ENCODE measurements around the gene IMPG2. TPM values are rescaled to one million over a fixed set of nuclear protein-coding genes. Genes with fewer than 3 reads are reported as not detected.

IMPG2 gene
- total RNA-seq, 1 donor: 0.36 TPM

DNA sequence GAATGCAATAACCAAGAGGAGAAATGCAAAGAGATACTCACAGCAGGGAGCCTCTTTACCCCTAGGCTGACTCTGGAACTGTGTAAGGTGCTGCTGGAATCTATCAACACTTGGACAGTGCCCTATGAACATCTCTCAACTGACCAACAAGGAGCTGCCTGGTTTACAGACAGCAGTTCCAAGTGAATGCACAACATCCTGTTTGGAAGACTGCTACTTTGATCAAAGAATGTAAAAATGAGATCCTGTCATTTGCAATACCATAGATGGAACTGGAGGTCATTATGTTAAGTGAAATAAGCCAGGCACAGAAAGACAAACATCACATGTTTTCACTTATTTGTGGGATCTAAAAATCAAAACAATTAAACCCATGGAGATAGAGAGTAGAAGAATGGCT, 136.3 kb downstream of the IMPG2 start:
- no peak overlapping the region for H3K27ac ChIP-seq (ENCODE audit: low read depth, low read length)
- H3K9me3 ChIP-seq (ENCODE audit: low read depth, low read length): no peaks in the 10 kb centered on the region
- H3K4me2 ChIP-seq (ENCODE audit: insufficient read depth, low read length): no peak overlapping the region
- no peaks in the 10 kb centered on the region for H4K20me1 ChIP-seq (ENCODE audit: insufficient read depth, low read length)
- no peaks in the 10 kb centered on the region for H3K36me3 ChIP-seq (ENCODE audit: insufficient read depth, low read length)
- H3K27me3 ChIP-seq (ENCODE audit: insufficient read depth, low read length): no peaks in the 10 kb centered on the region
- no peak overlapping the region for H2AFZ ChIP-seq (ENCODE audit: low read length)
- no peak for DNase-seq (ENCODE audit: insufficient read length, low spot score, missing footprints)
- no peak overlapping the region for H3K4me3 ChIP-seq (ENCODE audit: insufficient read depth, low read length)
- TF ChIP-seq, protein P1, sequence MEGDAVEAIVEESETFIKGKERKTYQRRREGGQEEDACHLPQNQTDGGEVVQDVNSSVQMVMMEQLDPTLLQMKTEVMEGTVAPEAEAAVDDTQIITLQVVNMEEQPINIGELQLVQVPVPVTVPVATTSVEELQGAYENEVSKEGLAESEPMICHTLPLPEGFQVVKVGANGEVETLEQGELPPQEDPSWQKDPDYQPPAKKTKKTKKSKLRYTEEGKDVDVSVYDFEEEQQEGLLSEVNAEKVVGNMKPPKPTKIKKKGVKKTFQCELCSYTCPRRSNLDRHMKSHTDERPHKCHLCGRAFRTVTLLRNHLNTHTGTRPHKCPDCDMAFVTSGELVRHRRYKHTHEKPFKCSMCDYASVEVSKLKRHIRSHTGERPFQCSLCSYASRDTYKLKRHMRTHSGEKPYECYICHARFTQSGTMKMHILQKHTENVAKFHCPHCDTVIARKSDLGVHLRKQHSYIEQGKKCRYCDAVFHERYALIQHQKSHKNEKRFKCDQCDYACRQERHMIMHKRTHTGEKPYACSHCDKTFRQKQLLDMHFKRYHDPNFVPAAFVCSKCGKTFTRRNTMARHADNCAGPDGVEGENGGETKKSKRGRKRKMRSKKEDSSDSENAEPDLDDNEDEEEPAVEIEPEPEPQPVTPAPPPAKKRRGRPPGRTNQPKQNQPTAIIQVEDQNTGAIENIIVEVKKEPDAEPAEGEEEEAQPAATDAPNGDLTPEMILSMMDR (IDR thresholded peaks at IDR 0.05; ENCODE audit: extremely low read depth, low read depth, low read length): no peak
- no peaks in the 10 kb centered on the region for H3K79me2 ChIP-seq (ENCODE audit: insufficient read depth, low read length)
- H3K4me1 ChIP-seq (ENCODE audit: insufficient read depth, low read length): peaks cover 12% of the 10 kb centered on the region

DNA sequence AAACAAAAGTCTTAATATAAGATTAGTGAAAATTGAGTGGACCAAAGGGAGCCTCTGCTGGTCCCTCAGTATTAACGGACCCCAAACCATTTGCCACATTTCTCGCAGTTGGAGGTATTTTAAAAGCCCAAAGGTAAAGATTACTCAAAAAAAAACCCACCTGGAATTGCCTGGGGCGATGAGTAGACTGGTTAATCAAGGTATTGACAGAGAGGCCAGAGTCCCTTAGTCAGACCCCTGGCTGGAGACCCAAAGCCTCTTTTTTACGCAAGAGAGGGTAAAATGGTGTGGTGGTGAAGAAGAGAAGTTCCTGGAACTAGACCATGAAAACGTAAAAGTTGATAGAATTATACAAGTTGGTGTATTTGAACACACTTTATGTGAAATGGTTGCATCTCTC, 137.2 kb downstream of the IMPG2 start:
- Histone ChIP-seq H3K4me1 (ENCODE audit: insufficient read depth, low read length) (peaks cover 11% of the 10 kb centered on the region), H3K36me3 (ENCODE audit: insufficient read depth, low read length) (no peaks in the 10 kb centered on the region), H4K20me1 (ENCODE audit: insufficient read depth, low read length) (no peaks in the 10 kb centered on the region), H2AFZ (ENCODE audit: low read length) (no peak overlapping the region), H3K27me3 (ENCODE audit: insufficient read depth, low read length) (no peaks in the 10 kb centered on the region), H3K9me3 (ENCODE audit: low read depth, low read length) (no peaks in the 10 kb centered on the region), H3K4me3 (ENCODE audit: insufficient read depth, low read length) (no peak overlapping the region), H3K79me2 (ENCODE audit: insufficient read depth, low read length) (no peaks in the 10 kb centered on the region), H3K27ac (ENCODE audit: low read depth, low read length) (no peak overlapping the region), H3K4me2 (ENCODE audit: insufficient read depth, low read length) (no peak overlapping the region)
- TF ChIP-seq, protein P1 (IDR thresholded peaks at IDR 0.05; ENCODE audit: extremely low read depth, low read depth, low read length): no peak
- no peak for DNase-seq (ENCODE audit: insufficient read length, low spot score, missing footprints)

DNA sequence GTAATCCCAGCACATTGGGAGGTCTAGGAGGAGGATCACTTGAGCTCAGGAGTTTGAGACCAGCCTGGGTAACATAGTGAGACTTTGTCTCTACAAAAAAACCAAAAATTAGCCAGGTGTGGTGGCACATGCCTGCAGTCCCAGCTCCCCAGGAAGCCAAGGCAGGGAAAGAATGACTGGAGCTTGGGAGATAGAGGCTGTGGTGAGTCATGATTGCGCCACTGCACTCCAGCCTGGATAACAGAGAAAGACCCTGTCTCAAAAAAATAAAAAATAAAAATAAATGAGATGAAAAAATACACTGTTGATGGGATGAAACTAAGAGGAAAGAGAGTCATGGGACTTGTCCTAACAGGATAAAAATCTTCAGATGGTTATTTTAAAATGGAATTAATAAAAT, 137.6 kb downstream of the IMPG2 start:
- no peak overlapping the region for H3K27ac ChIP-seq (ENCODE audit: low read depth, low read length)
- H2AFZ ChIP-seq (ENCODE audit: low read length): no peak overlapping the region
- H3K4me1 ChIP-seq (ENCODE audit: insufficient read depth, low read length): peaks cover 7% of the 10 kb centered on the region
- no peaks in the 10 kb centered on the region for H3K36me3 ChIP-seq (ENCODE audit: insufficient read depth, low read length)
- TF ChIP-seq, protein P1 (IDR thresholded peaks at IDR 0.05; ENCODE audit: extremely low read depth, low read depth, low read length): no peak
- no peak overlapping the region for H3K4me2 ChIP-seq (ENCODE audit: insufficient read depth, low read length)
- no peak overlapping the region for H3K4me3 ChIP-seq (ENCODE audit: insufficient read depth, low read length)
- no peaks in the 10 kb centered on the region for H3K79me2 ChIP-seq (ENCODE audit: insufficient read depth, low read length)
- H4K20me1 ChIP-seq (ENCODE audit: insufficient read depth, low read length): no peaks in the 10 kb centered on the region
- no peaks in the 10 kb centered on the region for H3K27me3 ChIP-seq (ENCODE audit: insufficient read depth, low read length)
- no peak for DNase-seq (ENCODE audit: insufficient read length, low spot score, missing footprints)
- no peaks in the 10 kb centered on the region for H3K9me3 ChIP-seq (ENCODE audit: low read depth, low read length)

DNA sequence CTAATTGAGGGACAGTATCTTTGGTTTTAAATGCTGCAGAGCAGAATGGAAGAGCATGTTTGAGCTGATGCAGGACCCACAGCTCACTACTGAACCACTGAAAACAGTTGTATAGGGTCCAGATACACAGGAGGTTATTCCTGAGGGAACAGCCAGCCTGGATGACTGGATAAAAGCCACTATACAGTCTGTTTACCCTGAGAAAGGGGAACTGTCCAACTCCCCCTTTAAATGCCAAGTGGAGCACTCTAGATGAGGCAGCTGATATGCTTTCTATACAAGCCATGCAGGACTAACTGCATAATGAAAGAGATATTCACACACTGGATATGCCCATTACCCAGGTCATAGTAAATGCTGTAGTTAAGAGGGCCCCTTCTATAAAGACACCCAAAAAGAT, 138.6 kb downstream of the IMPG2 start:
- H3K27me3 ChIP-seq (ENCODE audit: insufficient read depth, low read length): no peaks in the 10 kb centered on the region
- H3K27ac ChIP-seq (ENCODE audit: low read depth, low read length): no peak overlapping the region
- H3K36me3 ChIP-seq (ENCODE audit: insufficient read depth, low read length): no peaks in the 10 kb centered on the region
- TF ChIP-seq, protein P1 (IDR thresholded peaks at IDR 0.05; ENCODE audit: extremely low read depth, low read depth, low read length): no peak
- no peaks in the 10 kb centered on the region for H3K79me2 ChIP-seq (ENCODE audit: insufficient read depth, low read length)
- no peak for DNase-seq (ENCODE audit: insufficient read length, low spot score, missing footprints)
- no peak overlapping the region for H2AFZ ChIP-seq (ENCODE audit: low read length)
- peaks cover 6% of the 10 kb centered on the region for H3K4me1 ChIP-seq (ENCODE audit: insufficient read depth, low read length)
- H3K4me3 ChIP-seq (ENCODE audit: insufficient read depth, low read length): no peak overlapping the region
- no peaks in the 10 kb centered on the region for H4K20me1 ChIP-seq (ENCODE audit: insufficient read depth, low read length)
- no peak overlapping the region for H3K4me2 ChIP-seq (ENCODE audit: insufficient read depth, low read length)
- H3K9me3 ChIP-seq (ENCODE audit: low read depth, low read length): no peaks in the 10 kb centered on the region
